ENCODE measurements around the gene EML1. TPM values are rescaled to one million over a fixed set of nuclear protein-coding genes. Genes with fewer than 3 reads are reported as not detected.

EML1 gene
- total RNA-seq, 1 experiment from 2014 or later = 9.5 TPM

- no peak for DNase-seq (ENCODE audit: unreplicated experiment)
- POLR2A ChIA-PET = interaction anchor here (0.9 kb wide), 1 partner anchor 23 kb away, joined by 3 read pairs; no protein-coding TSS in a partner anchor
- Mint-ChIP-seq H3K36me3 (ENCODE audit: insufficient read depth, unreplicated experiment) (no peaks in the 10 kb centered on the region), H3K27me3 (ENCODE audit: insufficient read depth, unreplicated experiment) (no peaks in the 10 kb centered on the region), H3K27ac (ENCODE audit: low read depth, unreplicated experiment) (no peak overlapping the region), H3K9me3 (ENCODE audit: unreplicated experiment) (no peaks in the 10 kb centered on the region), H3K4me3 (ENCODE audit: unreplicated experiment) (no peak overlapping the region), H3K4me1 (ENCODE audit: insufficient read depth, unreplicated experiment) (no peaks in the 10 kb centered on the region)
- CTCF ChIA-PET = interaction anchor here (0.6 to 1.8 kb wide), 3 partner anchors 8 to 324 kb away, joined by 3 to 5 read pairs (median 4); no protein-coding TSS in a partner anchor
- TF ChIP-seq CTCF (IDR thresholded peaks at IDR 0.05; ENCODE audit: unreplicated experiment) = no peak
- BruUV-seq (replicated peaks) = no TSS peak
- intact Hi-C loops (cut with micrococcal nuclease) = no loop called here
Observed at GRCh38 chr14:99870617-99871016, 77.4 kb downstream of the EML1 start.

- BruUV-seq (replicated peaks) = no TSS peak
- intact Hi-C loops (cut with micrococcal nuclease) = no loop called here
- Mint-ChIP-seq H3K4me3 (ENCODE audit: unreplicated experiment) (no peak overlapping the region), H3K27me3 (ENCODE audit: insufficient read depth, unreplicated experiment) (no peaks in the 10 kb centered on the region), H3K4me1 (ENCODE audit: insufficient read depth, unreplicated experiment) (no peaks in the 10 kb centered on the region), H3K27ac (ENCODE audit: low read depth, unreplicated experiment) (no peak overlapping the region), H3K9me3 (ENCODE audit: unreplicated experiment) (no peaks in the 10 kb centered on the region), H3K36me3 (ENCODE audit: insufficient read depth, unreplicated experiment) (no peaks in the 10 kb centered on the region)
- no peak for DNase-seq (ENCODE audit: unreplicated experiment)
- ChIA-PET CTCF (interaction anchor here (1.5 kb wide), 1 partner anchor 14 kb away, joined by 8 read pairs; no protein-coding TSS in a partner anchor), POLR2A (no interaction called here)
- TF ChIP-seq CTCF (IDR thresholded peaks at IDR 0.05; ENCODE audit: unreplicated experiment) = no peak
Observed at GRCh38 chr14:99871771-99872170, 78.6 kb downstream of the EML1 start.

DNA sequence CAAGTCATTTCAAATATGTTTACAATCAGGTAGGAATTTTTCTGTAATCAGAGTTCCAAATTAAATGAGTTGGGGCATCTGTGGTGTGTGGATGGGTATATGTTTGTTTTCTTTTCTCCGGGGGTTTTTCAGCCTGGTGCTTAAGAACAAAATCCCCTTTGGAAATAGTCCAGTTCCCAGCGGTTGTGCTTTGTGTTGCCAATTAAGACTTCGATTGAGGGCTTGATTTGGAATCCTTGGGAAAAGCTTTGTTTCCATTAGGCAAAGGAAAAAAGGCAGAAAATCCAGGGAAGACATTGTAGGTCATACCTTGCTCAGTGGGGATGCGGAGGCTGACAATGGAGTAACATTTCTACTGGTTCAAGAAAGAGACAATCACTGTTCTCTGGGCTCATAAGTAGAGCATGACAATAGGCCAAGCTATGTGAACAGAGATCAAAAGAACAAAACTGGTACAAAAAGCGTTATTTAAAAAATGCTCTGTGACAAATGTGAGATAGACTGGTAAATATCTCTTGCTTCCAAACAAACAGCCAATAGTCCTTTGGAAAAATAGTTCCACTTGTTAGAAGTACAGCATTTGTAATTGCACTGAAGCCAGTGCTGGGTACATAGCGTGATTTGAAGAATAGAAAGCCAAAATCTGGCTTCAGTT is 79.7 kb downstream of the EML1 start:
- H3K4me1 Mint-ChIP-seq (ENCODE audit: insufficient read depth, unreplicated experiment) = no peaks in the 10 kb centered on the region
- H3K27me3 Mint-ChIP-seq (ENCODE audit: insufficient read depth, unreplicated experiment) = no peaks in the 10 kb centered on the region
- H3K9me3 Mint-ChIP-seq (ENCODE audit: unreplicated experiment) = no peaks in the 10 kb centered on the region
- POLR2A ChIA-PET = no interaction called here
- DNase-seq (ENCODE audit: unreplicated experiment) = no peak
- intact Hi-C loops (cut with micrococcal nuclease) = no loop called here
- TF ChIP-seq CTCF (IDR thresholded peaks at IDR 0.05; ENCODE audit: unreplicated experiment) = no peak
- H3K4me3 Mint-ChIP-seq (ENCODE audit: unreplicated experiment) = no peak overlapping the region
- H3K36me3 Mint-ChIP-seq (ENCODE audit: insufficient read depth, unreplicated experiment) = no peaks in the 10 kb centered on the region
- H3K27ac Mint-ChIP-seq (ENCODE audit: low read depth, unreplicated experiment) = no peak overlapping the region
- CTCF ChIA-PET = interaction anchor here (1.5 kb wide), 1 partner anchor 13 kb away, joined by 8 read pairs; no protein-coding TSS in a partner anchor
- no TSS peak for BruUV-seq (replicated peaks)

DNA sequence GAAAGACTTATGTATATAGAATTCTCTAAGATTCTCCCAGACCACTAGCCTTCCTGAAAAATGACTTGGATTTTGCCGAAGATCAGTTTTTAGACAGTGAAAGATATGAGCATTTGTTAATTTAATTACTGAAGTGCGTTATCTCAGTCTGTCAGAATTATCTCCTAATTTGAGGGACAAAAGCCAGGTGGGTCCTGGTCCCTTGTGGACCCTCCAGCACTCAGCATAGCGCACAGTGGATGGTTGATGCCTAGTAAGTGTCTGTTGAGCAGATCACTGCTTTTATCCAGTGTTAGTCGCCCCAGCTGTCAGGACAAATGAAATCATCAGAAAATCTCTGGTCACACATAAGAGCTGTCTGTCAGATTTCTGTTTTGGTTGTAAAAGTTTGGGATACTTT is 80.4 kb downstream of the EML1 start:
- no peak overlapping the region for H3K27ac Mint-ChIP-seq (ENCODE audit: low read depth, unreplicated experiment)
- no peaks in the 10 kb centered on the region for H3K9me3 Mint-ChIP-seq (ENCODE audit: unreplicated experiment)
- H3K4me1 Mint-ChIP-seq (ENCODE audit: insufficient read depth, unreplicated experiment) = no peaks in the 10 kb centered on the region
- ChIA-PET POLR2A (no interaction called here), CTCF (no interaction called here)
- DNase-seq (ENCODE audit: unreplicated experiment) = no peak
- intact Hi-C loops (cut with micrococcal nuclease) = no loop called here
- no peak for TF ChIP-seq CTCF (IDR thresholded peaks at IDR 0.05; ENCODE audit: unreplicated experiment)
- H3K4me3 Mint-ChIP-seq (ENCODE audit: unreplicated experiment) = no peak overlapping the region
- H3K27me3 Mint-ChIP-seq (ENCODE audit: insufficient read depth, unreplicated experiment) = no peaks in the 10 kb centered on the region
- peaks cover 4% of the 10 kb centered on the region for H3K36me3 Mint-ChIP-seq (ENCODE audit: insufficient read depth, unreplicated experiment)
- BruUV-seq (replicated peaks) = no TSS peak

Data from MCF 10A (cell line).